ENCODE measurements around the gene NIBAN1. TPM values are rescaled to one million over a fixed set of nuclear protein-coding genes. Genes with fewer than 3 reads are reported as not detected.
"Not testable (repeated sequence)": the region's sequence is repeated elsewhere in the genome, so short reads cannot be mapped to it uniquely, and the experiment has no call there.

The NIBAN1 gene, protein sequence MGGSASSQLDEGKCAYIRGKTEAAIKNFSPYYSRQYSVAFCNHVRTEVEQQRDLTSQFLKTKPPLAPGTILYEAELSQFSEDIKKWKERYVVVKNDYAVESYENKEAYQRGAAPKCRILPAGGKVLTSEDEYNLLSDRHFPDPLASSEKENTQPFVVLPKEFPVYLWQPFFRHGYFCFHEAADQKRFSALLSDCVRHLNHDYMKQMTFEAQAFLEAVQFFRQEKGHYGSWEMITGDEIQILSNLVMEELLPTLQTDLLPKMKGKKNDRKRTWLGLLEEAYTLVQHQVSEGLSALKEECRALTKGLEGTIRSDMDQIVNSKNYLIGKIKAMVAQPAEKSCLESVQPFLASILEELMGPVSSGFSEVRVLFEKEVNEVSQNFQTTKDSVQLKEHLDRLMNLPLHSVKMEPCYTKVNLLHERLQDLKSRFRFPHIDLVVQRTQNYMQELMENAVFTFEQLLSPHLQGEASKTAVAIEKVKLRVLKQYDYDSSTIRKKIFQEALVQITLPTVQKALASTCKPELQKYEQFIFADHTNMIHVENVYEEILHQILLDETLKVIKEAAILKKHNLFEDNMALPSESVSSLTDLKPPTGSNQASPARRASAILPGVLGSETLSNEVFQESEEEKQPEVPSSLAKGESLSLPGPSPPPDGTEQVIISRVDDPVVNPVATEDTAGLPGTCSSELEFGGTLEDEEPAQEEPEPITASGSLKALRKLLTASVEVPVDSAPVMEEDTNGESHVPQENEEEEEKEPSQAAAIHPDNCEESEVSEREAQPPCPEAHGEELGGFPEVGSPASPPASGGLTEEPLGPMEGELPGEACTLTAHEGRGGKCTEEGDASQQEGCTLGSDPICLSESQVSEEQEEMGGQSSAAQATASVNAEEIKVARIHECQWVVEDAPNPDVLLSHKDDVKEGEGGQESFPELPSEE
- 48.1 TPM for polyA plus RNA-seq (ENCODE audit: insufficient read length)

DNA sequence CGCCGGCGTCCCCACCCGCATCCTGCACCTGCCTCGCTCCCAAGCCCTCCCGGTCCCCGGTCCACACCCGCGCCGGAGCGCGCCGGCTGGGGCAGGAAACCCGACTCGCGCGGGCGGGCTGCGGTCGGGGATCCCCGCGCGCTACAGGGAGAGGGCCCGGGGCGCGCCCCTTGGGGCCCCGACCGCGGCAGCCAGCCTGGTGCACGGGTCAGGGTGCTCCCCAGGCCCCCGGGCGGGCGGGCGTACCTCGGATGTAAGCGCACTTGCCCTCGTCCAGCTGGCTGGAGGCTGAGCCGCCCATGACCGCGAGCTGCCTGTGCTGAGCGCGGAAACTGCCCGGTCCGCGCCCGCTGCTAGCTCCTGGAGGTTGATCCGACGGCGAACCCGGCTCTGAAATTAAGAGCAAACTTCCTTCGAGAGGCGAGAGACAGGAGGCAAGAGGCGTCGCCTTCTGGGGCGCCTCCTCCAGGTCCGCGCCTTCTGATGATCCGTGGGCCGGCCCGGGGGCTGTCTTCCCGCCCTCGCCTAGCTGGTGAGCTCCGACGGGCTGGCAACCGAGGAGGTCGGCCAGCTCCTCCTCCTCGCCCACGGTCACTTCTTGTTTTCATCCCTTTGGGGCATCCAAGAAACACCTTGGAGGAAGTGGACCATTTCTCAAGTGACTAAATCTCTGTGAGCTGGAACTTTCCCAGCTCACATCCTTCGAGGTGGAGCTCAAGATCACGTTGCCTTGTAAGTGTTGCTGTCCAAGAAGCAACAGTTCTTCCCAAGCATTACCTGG is at the start of gene NIBAN1:
TSS of gene NIBAN1 (minus strand) at position 453 of the 781 bp plus-strand sequence. CDS start at position 301, 152 bp downstream.
- no peak for DNase-seq (ENCODE audit: low read depth)

DNA sequence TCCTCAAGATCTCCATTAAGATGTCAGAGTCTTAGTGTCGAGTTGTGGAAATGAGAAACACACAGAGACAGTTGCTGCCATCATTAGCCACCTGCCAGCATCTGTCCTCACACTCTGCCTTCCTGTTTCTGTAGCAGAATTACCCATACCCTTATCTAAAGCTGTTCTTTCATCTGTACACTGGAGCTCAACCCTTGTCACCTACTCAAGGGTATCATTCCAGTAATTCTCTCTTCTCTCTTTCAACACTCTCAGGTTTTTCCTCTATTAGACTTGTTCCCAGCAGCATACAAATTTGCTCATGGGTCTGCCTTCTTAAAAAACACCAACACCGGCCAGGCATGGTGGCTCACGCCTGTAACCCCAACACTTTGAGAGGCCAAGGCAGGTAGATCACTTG is 43.7 kb upstream of the NIBAN1 start:
- no peak for DNase-seq (ENCODE audit: low read depth)

GRCh38 chr1:185017338-185017737 is 43.0 kb upstream of the NIBAN1 start:
- DNase-seq (ENCODE audit: low read depth), result no peak

- DNase-seq (ENCODE audit: low read depth), result no peak
These were observed 42.6 kb upstream of the NIBAN1 start for GRCh38 chr1:185016880-185017279.

- DNase-seq (ENCODE audit: low read depth), result no peak
These were observed 41.3 kb upstream of the NIBAN1 start for GRCh38 chr1:185015631-185016030.

DNA sequence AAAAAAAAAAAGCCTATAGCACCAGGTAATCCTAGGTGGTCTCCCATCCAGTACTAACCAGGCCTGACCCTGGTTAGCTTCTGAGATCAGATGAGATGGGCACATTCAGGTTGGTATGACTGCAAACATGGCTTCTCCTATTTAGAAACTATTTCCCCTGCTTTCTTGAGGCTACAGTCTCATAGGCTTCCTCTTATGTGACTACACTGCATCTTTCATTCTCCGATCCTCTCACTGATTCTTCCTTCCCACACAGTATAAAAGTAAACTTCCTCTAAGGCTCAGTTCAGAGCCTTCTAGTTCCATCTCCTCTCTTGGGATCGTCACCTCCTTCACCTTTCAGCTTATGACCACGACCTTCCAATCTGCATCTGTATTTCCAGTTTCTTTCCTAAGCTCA is 40.6 kb upstream of the NIBAN1 start:
- DNase-seq (ENCODE audit: low read depth), result no peak

GRCh38 chr1:185010361-185010760 is 36.1 kb upstream of the NIBAN1 start:
- no peak for DNase-seq (ENCODE audit: low read depth)

GRCh38 chr1:185008838-185009237 is 34.5 kb upstream of the NIBAN1 start:
- no peak for DNase-seq (ENCODE audit: low read depth)

DNA sequence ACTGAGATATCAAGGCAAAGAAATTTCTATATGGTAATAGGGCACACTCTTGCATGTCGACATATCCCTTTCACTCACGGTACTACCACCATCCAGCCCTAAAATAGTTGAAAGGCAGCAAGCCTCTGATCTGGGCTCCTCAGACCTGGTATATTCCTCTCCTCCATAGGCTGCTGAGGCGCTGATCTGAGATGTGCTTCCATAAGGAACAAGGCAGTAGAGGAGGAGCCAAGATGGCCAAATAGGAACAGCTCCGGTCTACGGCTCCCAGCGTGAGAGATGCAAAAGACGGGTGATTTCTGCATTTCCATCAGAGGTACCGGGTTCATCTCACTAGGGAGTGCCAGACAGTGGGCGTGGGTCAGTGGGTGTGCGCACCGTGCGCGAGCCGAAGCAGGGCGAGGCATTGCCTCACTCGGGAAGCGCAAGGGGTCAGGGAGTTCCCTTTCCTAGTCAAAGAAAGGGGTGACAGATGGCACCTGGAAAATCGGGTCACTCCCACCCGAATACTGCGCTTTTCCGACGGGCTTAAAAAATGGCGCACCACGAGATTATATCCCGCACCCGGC is 27.1 kb upstream of the NIBAN1 start:
- DNase-seq (ENCODE audit: low read depth), result not testable (repeated sequence)

GRCh38 chr1:184999974-185000373 is 25.7 kb upstream of the NIBAN1 start:
- not testable (repeated sequence) for DNase-seq (ENCODE audit: low read depth)

- no peak for DNase-seq (ENCODE audit: low read depth)
These were observed 20.0 kb upstream of the NIBAN1 start for GRCh38 chr1:184994301-184994700.

DNA sequence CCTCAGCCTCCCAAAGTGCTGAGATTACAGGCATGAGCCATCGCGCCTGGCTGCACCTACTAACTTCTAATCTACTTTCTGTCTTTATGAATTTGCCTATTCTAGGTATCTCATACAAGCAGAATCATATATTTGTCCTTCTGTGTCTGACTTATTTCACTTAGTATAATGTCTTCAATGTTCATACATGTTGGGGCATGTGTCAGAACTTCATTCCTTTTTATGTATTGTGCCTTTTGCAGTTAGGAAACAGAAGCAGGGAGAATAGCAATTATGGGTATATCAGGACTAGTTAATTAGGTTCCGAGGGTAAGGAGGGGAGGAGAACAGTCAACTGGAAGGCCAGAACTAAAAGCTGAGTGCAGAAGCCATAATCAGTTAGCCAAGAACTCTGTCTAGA is 18.0 kb upstream of the NIBAN1 start:
- no peak for DNase-seq (ENCODE audit: low read depth)

DNA sequence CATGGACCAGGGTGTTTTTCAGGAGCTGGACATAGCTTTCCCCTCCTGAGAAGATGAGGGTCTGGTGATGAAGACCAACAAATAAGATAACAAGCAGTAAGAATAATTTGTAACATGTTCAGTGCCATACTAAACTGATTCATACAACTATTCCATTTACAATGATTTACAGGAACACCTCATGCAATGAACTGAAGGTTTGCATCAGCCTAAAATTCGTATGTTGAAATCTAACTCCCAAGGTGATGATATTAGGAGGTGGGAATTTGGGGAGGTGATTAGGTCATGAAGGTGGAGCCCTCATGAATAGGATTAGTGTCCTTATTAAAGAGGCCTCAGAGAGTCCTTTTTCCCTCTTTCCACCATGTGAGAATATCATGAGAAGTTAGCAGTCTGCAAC is 15.9 kb upstream of the NIBAN1 start:
- DNase-seq (ENCODE audit: low read depth), result no peak

DNA sequence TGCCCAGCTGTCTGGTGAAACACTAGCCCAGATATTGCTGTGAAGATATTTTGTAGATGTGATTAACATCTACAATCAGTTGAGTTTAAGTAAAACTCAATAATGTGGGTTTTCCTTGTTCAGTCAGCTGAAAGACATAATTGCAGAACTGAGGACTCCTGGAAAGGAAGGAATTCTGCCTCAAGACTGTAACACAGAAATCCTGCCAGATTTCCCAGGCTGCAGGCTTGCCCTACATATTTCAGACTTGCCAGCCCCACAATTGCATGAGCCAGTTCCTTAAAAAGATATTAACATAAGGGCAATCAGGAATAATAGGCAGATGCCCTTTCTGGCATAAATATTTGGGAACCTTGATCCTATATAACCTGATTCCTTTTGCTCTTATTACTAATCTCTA is 14.2 kb upstream of the NIBAN1 start:
- DNase-seq (ENCODE audit: low read depth), result no peak

- DNase-seq (ENCODE audit: low read depth), result no peak
These were observed 13.4 kb upstream of the NIBAN1 start for GRCh38 chr1:184987696-184988095.

- no peak for DNase-seq (ENCODE audit: low read depth)
These were observed 11.9 kb upstream of the NIBAN1 start for GRCh38 chr1:184986250-184986649.

- DNase-seq (ENCODE audit: low read depth), result no peak
These were observed 8.0 kb upstream of the NIBAN1 start for GRCh38 chr1:184982002-184982954.

GRCh38 chr1:184980726-184981125 is 6.4 kb upstream of the NIBAN1 start:
- DNase-seq (ENCODE audit: low read depth), result no peak

GRCh38 chr1:184975208-184975870 is 1.0 kb upstream of the NIBAN1 start:
- DNase-seq (ENCODE audit: low read depth), result no peak

- no peak for DNase-seq (ENCODE audit: low read depth)
These were observed 468 bp upstream of the NIBAN1 start for GRCh38 chr1:184974837-184975115.
